H1 (cell line): Measurements from ENCODE around the gene TCF7L2.

Experiments used
- BACH1 ChIP-seq: IDR thresholded peaks from 2 replicates; pipeline ENCODE4 v1.6.1; 2012; ENCODE audit warnings: low read length, improper control_type of control experiment
- CHD2 ChIP-seq: IDR thresholded peaks from 2 replicates; pipeline ENCODE4 v1.6.1; 2012; ENCODE audit warnings: low read length, improper control_type of control experiment
- RAD21 ChIP-seq, 2 experiments: IDR thresholded peaks in 1 of 2; conservative IDR thresholded peaks in 1 of 2; 2 replicates each; pipeline ENCODE4 v1.6.1; 2011; ENCODE audit warnings: low read depth in 2 of 2, low read length in 2 of 2, improper control_type of control experiment in 1 of 2, inconsistent platforms in 1 of 2, mild to moderate bottlenecking in 1 of 2, moderate library complexity in 1 of 2
- TAF1 ChIP-seq: IDR thresholded peaks from 2 replicates; pipeline ENCODE4 v1.6.1; 2011; ENCODE audit warnings: mild to moderate bottlenecking, low read depth, low read length
- ZNF274 ChIP-seq: IDR thresholded peaks from 2 replicates; pipeline ENCODE4 v1.7.0; 2012; ENCODE audit warnings: low read length, borderline replicate concordance; ENCODE audit errors: extremely low read depth
- TF ChIP-seq, protein P1 (sequence below): IDR thresholded peaks from 2 replicates; pipeline ENCODE4 v1.6.1; 2011; ENCODE audit warnings: low read depth, mild to moderate bottlenecking, low read length; ENCODE audit not compliant: insufficient read depth

DNA sequence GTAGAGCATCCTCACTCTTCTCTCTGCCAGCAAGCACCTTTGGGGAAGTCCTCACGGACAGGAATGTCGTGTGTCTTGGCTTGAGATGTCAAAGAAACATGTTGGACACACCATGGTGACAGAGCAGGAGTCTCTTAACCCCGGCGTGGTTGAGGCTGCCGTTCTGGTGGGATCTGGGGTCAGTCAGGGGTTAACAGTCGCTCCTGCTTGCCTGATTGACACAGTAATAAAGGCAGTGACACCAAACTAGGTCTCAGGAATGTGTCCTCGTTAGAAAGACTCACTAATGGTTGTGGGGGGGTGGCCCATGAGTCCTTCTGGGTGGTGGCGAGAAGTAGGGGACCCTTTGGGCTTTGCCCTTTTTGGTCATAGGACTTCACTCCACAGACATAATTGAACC lies 69.0 kb downstream of the TCF7L2 start:
- no peak for TF ChIP-seq ZNF274
- TF ChIP-seq, protein P1, sequence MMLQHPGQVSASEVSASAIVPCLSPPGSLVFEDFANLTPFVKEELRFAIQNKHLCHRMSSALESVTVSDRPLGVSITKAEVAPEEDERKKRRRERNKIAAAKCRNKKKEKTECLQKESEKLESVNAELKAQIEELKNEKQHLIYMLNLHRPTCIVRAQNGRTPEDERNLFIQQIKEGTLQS: no peak
- TF ChIP-seq TAF1: no peak
- no peak for TF ChIP-seq BACH1
- no peak for TF ChIP-seq RAD21 (IDR thresholded peaks at IDR 0.05 in 1 of 2, conservative IDR thresholded peaks at IDR 0.05 in 1 of 2; ENCODE audit: low read depth in 2 of 2, low read length in 2 of 2)
- no peak for TF ChIP-seq CHD2
